GM18505 (cell line): ENCODE measurements around the gene TMEM33.
A peak's percentile ranks its signal among the peaks of the same experiment; 100 is the strongest.

ENCODE experiments used
- ATAC-seq: cut with Tn5 transposase; IDR thresholded peaks from one replicate; pipeline ENCODE4 v1.9.1; 2021; ENCODE audit not compliant: unreplicated experiment
- POLR2A ChIP-seq: IDR thresholded peaks from 4 replicates; pipeline ENCODE4 v1.6.1; 2011; ENCODE audit warnings: borderline replicate concordance; ENCODE audit not compliant: insufficient read depth, insufficient read length; ENCODE audit errors: extremely low read depth

TMEM33 gene

DNA sequence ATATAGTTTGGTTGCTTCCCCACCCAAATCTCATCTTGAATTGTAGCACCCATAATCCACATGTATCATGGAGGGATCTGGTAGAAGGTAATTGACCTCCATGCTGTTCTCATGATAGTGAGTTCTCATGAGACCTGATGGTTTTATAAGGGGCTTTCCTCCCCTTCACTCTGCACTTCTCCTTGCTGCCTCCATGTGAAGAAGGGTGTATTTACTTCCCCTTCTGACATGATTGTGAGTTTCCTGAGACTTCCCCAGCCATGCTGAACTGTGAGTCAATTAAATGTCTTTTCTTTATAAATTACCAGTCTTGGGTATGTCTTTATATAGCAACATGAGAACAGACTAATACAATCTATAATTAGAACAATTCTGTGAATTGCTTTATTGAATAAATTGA is 34.4 kb downstream of the TMEM33 start:
- ATAC-seq = no peak

DNA sequence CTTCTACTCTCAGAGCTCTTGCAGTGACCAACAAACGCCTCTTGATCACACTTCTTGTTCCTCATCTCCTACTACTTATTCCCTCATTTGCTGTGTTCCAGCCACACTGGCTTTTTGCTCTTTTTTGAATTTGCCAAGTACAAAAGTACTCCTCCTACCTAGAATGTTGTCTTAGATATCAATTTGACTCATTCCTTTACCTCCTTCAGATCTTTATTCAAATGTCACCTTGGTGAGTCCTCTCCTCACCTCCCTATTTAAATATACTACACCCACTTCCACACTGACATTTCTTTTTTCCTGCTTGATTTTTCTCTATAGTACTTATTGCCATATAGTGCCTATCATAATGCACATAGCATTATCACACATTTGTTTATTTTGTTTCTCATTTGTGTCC is 40.1 kb downstream of the TMEM33 start:
- TF ChIP-seq POLR2A = no peak
- ATAC-seq = no peak

More for the DNA sequence above, 34.4 kb downstream of the TMEM33 start:
- TF ChIP-seq POLR2A = no peak

DNA sequence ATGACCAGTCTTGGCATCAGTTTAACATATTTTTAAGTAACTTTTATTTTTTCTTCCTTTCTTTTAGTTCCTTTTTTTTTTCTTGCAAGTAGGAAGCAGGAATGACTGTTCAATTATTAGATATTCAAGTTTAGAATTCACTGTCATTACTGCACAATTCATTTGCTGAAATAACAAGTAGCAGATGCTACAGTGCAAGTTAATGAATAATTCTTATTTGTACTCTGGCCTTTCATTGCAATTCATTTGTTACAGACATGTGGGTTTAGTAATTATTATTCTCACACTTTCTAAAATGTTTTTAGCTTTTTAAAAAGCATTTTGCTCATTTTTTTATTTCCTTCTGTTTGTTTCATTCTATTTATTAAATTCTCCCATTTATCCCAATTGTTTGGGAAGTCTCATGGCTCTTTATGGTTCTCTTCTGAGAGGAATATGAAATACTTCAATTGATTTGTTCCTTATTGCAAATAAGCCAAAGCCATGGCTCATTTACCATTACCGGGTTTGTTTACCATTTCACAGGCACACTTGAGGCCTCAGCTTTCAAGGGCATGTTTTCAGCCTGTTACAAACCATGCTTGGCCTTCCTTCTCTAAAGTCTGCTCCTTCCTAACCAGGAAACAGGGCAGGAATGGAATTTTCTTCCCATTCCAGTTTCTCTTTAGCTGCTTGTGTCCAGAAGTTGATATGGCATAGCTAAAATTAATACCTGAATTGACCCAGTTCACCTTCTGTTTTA is 41.7 kb downstream of the TMEM33 start:
- no peak for ATAC-seq

DNA sequence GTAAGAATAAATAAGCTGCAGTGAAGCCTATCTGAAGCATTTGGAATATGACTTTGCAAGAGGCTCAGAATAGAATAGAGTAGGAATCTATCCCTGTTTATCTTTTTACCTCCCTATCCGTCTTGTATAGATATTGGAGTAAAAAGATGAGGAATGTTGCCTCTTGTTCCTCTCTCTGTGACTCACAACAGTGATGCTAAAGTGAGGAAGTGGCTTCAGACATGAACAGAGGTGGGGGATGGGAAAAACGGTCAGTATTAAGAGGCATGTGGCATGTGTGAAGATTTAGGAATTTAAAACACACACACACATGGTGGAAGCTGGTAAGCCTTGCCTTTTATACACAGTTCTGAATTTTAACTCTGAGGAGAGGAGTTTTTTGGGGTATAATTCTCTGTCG is 42.5 kb downstream of the TMEM33 start:
- TF ChIP-seq POLR2A = no peak
- ATAC-seq = no peak

More for the DNA sequence above, 41.7 kb downstream of the TMEM33 start:
- TF ChIP-seq POLR2A = no peak

DNA sequence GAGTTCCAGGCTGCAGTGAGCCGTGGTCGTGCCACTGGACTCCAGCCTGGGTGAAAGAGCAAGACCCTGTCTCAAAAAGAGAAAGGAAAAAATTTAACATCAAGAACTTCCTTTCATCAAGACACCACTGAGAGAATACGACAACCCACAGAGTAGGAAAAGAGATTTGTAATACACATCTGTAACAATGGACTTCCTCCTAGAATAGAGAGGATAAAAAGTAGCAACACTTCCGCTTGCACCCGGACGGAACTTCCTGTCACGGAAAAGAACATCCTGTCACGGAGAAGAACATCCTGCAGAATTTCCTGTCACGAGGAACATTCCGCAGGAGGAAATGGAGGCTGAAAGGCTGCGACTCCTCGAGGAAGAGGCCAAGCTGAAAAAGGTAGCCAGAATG is 46.2 kb downstream of the TMEM33 start, which contains the start of gene DCAF4L1:
Gene DCAF4L1 (plus strand): TSS at position 301 of the 400 bp plus-strand sequence. CDS start 37 bp downstream, at position 338.
- no peak for ATAC-seq
- TF ChIP-seq POLR2A = no peak

DNA sequence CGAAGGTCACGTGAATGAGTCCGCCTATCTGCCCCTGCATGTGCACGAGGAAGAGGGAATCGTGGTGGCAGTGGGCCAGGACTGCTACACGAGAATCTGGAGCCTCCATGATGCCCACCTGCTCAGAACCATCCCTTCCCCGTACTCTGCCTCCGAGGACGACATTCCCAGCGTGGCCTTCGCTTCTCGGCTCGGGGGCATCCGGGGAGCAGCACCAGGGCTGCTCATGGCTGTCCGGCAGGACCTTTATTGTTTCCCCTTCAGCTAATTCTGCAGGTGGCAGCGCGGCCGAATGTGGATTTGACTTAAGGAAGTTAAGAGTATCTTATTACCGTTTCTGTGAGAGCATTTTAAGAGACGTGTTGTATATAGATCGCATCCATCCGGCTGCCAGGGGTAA is 47.5 kb downstream of the TMEM33 start:
- no peak for TF ChIP-seq POLR2A
- no peak for ATAC-seq

DNA sequence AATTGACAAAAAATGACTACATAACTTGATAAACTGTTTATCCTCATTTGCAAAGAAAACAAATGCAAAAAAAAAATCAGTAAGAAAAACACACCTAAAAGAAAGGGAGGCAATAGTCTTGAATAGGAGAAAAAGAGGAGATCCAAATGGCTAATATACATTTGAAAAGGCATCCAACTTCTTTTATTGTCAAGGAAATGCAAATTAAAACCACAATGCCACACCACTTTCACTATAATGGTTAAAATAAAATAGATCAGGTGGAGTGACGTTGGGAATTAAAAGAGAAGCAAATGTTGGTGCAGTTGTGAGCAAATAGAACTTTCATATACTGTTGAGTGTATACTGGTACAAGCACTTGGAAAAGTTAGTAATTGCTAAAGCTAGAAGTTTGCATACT is 49.9 kb downstream of the TMEM33 start:
- TF ChIP-seq POLR2A = no peak
- no peak for ATAC-seq

DNA sequence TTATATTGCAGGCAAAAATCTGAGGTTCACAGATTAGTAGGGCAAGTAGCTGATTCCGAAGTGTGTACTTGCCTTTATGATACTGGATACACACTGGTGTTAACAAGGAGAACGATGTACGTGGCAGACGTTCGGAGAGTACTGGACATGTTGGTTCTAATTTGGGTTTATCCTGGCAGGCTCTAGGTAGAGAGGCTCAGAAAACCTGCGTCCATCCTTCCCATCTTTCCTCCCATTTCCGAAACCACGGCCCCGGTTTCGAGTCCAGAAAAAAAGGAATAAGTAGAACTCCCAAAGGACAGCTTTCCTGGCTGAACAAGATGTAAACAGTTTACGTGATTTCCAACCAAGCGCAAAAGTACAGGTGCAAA is 54.8 kb downstream of the TMEM33 start:
- no peak for TF ChIP-seq POLR2A
- peak; percentile 10 for ATAC-seq

DNA sequence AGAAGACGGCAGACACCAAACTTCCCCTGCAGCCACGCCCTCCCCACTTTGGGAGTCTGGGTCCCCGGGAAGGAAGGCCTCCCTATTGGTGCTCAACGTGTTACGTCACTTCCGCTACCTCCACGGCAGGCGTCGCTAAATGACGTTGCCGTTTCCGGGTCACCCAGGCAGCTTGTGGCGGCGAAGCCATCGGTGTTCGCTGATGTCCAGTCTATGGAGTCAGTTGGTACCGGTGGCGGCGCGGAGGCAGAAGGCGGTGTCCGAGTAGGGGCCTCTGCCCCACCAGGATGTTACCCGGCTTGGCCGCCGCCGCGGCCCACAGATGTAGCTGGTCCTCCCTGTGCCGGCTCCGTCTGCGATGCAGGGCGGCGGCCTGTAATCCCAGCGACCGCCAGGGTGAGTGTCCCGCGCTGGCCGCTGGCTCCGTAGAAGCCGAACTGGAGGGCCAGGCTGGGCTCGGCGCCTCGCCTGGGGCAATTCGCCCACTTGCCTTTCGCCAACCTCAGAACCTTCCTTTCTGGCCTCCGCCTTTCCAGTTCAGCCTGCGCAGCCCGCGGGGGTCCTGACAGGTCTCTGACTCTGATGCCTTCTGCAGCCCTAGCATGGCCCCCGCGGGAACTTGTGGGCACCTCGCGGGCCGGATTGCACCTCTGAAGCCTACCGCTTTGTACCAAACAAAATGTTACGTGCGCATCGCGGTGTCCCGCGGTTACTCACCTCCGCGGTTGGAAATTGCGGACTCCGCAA is 55.3 kb downstream of the TMEM33 start, which contains the start of gene SLC30A9:
Gene SLC30A9 (plus strand): TSS at position 166 of the 747 bp plus-strand sequence. CDS start 122 bp downstream, at position 288.
- peak; percentile 96 for TF ChIP-seq POLR2A
- ATAC-seq = peak; percentile 98

DNA sequence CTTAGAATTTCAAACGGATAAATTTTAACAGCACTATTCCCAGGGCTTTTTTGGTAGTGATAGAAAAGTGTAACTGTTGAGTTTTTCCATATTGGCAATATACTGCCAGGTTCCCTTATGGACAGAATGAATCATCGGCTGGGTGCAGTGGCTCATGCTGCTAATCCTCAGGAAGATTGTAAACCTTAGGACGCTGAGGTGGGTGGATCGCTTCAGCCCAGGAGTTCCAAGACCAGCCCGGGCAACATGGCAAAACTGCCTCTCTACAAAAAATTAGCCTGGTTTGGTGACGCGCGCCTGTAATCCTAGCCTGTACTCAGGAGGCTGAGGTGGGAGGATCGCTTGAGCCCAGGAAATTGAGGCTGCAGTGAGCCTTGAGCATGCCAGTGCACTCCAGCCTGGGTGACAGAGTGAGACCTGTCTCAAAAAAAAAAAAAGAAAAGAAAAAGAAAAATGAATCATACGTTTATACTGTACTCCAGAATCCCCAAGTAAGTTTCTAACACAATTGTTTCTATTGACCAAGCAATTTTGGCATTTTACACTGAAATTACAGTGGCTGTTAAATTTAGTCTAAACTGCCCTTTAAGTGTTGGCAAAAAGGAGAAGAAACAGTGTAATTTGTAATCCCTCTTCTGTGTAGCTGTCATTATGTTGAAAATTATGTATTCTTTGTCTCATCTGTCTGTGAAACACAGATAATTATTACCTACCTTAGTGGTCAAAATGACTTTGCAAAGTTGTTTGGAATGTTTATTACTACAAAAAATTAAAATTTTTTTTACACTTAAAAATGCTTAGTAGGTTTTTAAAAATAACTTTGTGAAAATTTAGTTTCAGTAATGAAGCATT is 56.9 kb downstream of the TMEM33 start:
- TF ChIP-seq POLR2A = no peak
- ATAC-seq = no peak

DNA sequence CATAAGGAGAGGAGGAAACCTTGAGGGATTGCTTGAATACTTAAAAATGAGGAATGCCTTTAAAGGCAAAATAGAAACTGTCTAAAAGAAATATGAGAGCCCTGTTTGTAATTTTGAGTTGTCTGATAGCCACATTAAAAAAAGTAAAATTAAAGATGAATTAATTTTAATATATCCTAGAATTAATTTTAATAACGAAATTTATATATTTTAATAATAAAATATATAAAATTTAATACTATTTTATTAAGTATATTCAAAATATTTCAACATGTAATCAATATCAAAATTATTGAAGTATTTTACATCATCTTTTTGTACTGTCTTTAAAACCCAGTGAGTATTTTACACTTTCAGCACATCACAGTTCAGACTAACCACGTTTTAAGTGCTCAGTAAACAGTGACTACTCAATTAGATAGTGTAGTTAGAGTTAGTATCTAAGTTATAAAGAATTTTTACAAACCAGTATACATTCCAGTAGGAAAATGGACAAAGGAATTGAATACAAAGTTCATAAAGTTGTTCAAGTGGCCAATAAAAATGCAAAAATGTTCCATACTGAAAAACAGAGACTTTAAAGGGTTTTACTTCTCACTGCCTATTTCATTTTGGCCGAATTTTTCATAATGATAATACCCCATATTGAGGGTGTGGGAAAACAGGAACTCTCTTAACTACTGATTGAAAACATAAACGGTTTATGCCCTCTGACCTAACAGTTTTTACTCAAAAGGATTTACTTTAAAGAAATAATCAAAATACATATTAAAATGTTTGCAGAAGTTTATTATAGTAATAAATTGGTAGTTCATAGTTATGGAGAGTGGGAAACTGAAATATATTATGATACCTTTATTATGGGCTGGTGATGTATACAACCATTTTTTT is 58.0 kb downstream of the TMEM33 start:
- TF ChIP-seq POLR2A = no peak
- no peak for ATAC-seq

DNA sequence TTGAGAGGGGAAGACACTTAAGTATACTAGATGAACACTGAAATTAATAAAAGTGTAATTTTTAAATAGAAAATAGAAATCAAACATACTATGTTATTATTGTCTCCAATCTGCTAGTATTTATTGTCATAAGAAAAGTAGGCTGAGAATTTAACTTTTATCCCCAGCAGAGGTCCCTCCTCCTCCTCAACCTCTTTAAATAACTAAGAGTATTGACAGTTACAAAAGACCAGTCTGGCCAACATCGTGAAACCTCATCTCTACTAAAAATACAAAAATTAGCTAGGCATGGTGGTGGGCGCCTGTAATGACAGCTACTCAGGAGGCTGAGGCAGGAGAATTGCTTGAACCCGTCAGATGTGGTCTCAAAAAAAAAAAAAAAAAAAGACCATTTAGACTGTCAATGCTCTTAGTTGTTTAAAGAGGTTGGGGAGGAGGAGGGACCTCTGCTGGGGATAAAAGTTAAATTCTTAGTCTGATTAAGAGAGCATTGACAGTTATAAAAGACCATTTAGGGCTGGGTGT is 59.3 kb downstream of the TMEM33 start:
- no peak for TF ChIP-seq POLR2A
- ATAC-seq = no peak

DNA sequence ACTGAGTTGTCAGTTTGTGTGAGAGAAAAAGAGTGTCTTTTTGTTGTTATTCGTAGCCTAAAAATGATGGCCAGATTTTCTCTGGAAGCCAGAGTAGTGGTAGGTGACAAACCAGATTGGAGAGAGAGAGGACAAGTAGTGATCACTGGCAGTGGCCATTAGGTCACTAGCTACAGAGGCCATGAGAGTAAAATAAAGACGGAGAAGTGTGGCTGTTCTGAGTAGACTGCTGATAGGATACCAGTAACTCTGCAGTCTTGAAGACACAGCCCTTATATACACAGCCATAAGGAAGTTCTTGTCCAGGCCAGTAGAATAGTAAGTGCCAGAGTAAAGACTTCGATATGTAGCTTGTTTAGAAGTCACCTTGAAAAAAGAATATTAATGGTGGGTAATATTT is 62.8 kb downstream of the TMEM33 start:
- ATAC-seq = no peak
- no peak for TF ChIP-seq POLR2A

DNA sequence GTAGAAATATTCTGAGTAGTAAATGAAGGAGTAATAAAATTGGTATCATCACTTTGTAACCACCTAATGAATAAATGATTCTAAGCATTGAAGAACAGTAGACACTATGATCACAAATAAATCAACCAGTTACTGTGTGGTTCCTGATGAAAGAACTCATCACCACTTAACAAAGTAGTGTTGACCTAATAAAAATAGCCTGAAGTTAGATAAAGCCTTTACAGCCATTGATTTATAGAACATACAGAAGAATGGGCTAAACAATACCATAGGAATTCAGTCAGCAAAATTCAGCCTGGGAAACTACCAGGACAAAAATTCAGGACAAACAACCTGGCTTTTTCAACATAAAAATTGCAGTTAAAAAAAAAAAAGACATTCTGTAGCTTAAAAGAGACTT is 64.1 kb downstream of the TMEM33 start:
- no peak for TF ChIP-seq POLR2A
- no peak for ATAC-seq
